HK-2 (cell line): Measurements from ENCODE around the gene CENPM.

Experiments used
- DNase-seq: peaks from one replicate; pipeline ENCODE4 v3.0.0-alpha.2; 2018; ENCODE audit not compliant: unreplicated experiment

CENPM gene

GRCh38 chr22:41913842-41914534 lies 33.0 kb downstream of the CENPM start:
- DNase-seq = no peak

GRCh38 chr22:41913040-41913719 lies 33.8 kb downstream of the CENPM start:
- DNase-seq = no peak

- DNase-seq = no peak
These were observed 34.5 kb downstream of the CENPM start for GRCh38 chr22:41912338-41913039.

GRCh38 chr22:41911001-41911611 lies 35.8 kb downstream of the CENPM start:
- no peak for DNase-seq

GRCh38 chr22:41910050-41911000 lies 36.6 kb downstream of the CENPM start:
- no peak for DNase-seq

GRCh38 chr22:41909310-41910049 lies 37.5 kb downstream of the CENPM start:
- DNase-seq = no peak

- DNase-seq = no peak
These were observed 38.3 kb downstream of the CENPM start for GRCh38 chr22:41908411-41909309.

GRCh38 chr22:41907436-41908401 lies 39.2 kb downstream of the CENPM start:
- DNase-seq = no peak

- DNase-seq = no peak
These were observed 40.1 kb downstream of the CENPM start for GRCh38 chr22:41906822-41907221.

GRCh38 chr22:41905411-41906202 lies 41.3 kb downstream of the CENPM start:
- DNase-seq = no peak

GRCh38 chr22:41904450-41905410 lies 42.2 kb downstream of the CENPM start:
- no peak for DNase-seq

GRCh38 chr22:41902932-41903421 lies 44.0 kb downstream of the CENPM start:
- DNase-seq = no peak

GRCh38 chr22:41902016-41902415 lies 44.9 kb downstream of the CENPM start:
- no peak for DNase-seq

- DNase-seq = no peak
These were observed 46.2 kb downstream of the CENPM start for GRCh38 chr22:41900652-41901312.

- DNase-seq = no peak
These were observed 46.8 kb downstream of the CENPM start for GRCh38 chr22:41899992-41900651.
